Endothelial cell of umbilical vein (primary cell): ENCODE measurements around the gene TNFSF13. TPM values are rescaled to one million over a fixed set of nuclear protein-coding genes. Genes with fewer than 3 reads are reported as not detected.

ENCODE experiments used
- BruUV-seq: library from RNA; stranded (reverse); fragments of 400-500 nt; replicated peaks from 2 replicates; lab custom pipeline; 2021; lab: Mats Ljungman, UMichigan
- CTCF ChIA-PET: fragments of 300-600, 350-600 bp; sonication (Branson Sonifier 250); formaldehyde crosslinking; loops from one replicate; lab custom pipeline; 2021; ENCODE audit warnings: antibody characterized with exemption, inconsistent platforms; lab: Charles Lee
- POLR2A ChIA-PET: fragments of 300-600, 350-600 bp; sonication (Branson Sonifier 250); formaldehyde crosslinking; loops from one replicate; lab custom pipeline; 2021; ENCODE audit warnings: antibody characterized with exemption, inconsistent platforms; lab: Charles Lee
- DNase-seq: peaks from one replicate; pipeline ENCODE4 v3.0.0-alpha.2; 2011; ENCODE audit warnings: low read depth, low spot score
- FAIRE-seq: peaks from 2 replicates; lab custom pipeline; 2011; peaks lifted over from hg19 to GRCh38; lab: Jason Lieb, UNC
- H2AFZ ChIP-seq: 2 replicates; pipeline ENCODE4 v1.6.0; 2012; ENCODE audit warnings: low read depth, low read length, control low read depth, inconsistent platforms
- H3K27ac ChIP-seq: 2 replicates; pipeline ENCODE4 v1.5.1; 2011; ENCODE audit warnings: low read depth, mild to moderate bottlenecking, control low read depth, low read length, moderate library complexity; ENCODE audit not compliant: insufficient read depth
- H3K27me3 ChIP-seq, 2 experiments: 2 replicates each; pipeline versions ENCODE4 v1.6.0 to v1.6.1; 2011; ENCODE audit warnings: low read length in 2 of 2, mixed read lengths in 1 of 2; ENCODE audit not compliant: control insufficient read depth in 2 of 2, insufficient read depth in 2 of 2
- H3K36me3 ChIP-seq, 2 experiments: 2 replicates in 1 of 2; 3 replicates in 1 of 2; pipeline ENCODE4 v1.5.1; 2011; ENCODE audit warnings: low read length in 2 of 2, mild to moderate bottlenecking in 1 of 2, moderate library complexity in 1 of 2; ENCODE audit not compliant: control insufficient read depth in 2 of 2, insufficient read depth in 2 of 2; ENCODE audit errors: extremely low read depth in 1 of 2
- H3K4me1 ChIP-seq: 3 replicates; pipeline ENCODE4 v1.5.1; 2011; ENCODE audit warnings: mild to moderate bottlenecking, low read length; ENCODE audit not compliant: control insufficient read depth, insufficient read depth; ENCODE audit errors: extremely low read depth
- H3K4me2 ChIP-seq: 2 replicates; pipeline ENCODE4 v1.6.1; 2011; ENCODE audit warnings: low read length, control low read depth, mixed read lengths; ENCODE audit not compliant: insufficient read depth
- H3K4me3 ChIP-seq, 3 experiments: fragments of 200-600 bp in 1 of 3; sonication (generic), shearing (Covaris generic) in 1 of 3; replicated peaks in 1 of 3; 2 replicates each; pipeline ENCODE4 v1.5.1; 2011 to 2016; ENCODE audit warnings: control low read depth in 3 of 3, low read length in 3 of 3, mild to moderate bottlenecking in 2 of 3, inconsistent platforms in 1 of 3, low read depth in 1 of 3, moderate library complexity in 1 of 3; ENCODE audit not compliant: insufficient read depth in 1 of 3
- H3K79me2 ChIP-seq: 2 replicates; pipeline ENCODE4 v1.6.0; 2012; ENCODE audit warnings: low read length, inconsistent platforms; ENCODE audit not compliant: control insufficient read depth, insufficient read depth
- H3K9ac ChIP-seq: replicated peaks from 2 replicates; pipeline ENCODE3; 2011; ENCODE audit warnings: low read length, control low read depth; ENCODE audit not compliant: insufficient read depth; ENCODE audit errors: extremely low read depth
- H3K9me1 ChIP-seq: replicated peaks from 3 replicates; pipeline ENCODE4 v1.6.0; 2011; ENCODE audit warnings: mild to moderate bottlenecking, low read length; ENCODE audit not compliant: control insufficient read depth, insufficient read depth; ENCODE audit errors: extremely low read depth
- H3K9me3 ChIP-seq: replicated peaks from 2 replicates; pipeline ENCODE4 v1.5.1; 2012; ENCODE audit warnings: low read length, inconsistent platforms; ENCODE audit not compliant: control insufficient read depth, insufficient read depth
- H4K20me1 ChIP-seq: replicated peaks from 2 replicates; pipeline ENCODE3; 2011; ENCODE audit warnings: mild to moderate bottlenecking, low read length; ENCODE audit not compliant: control insufficient read depth, insufficient read depth; ENCODE audit errors: extremely low read depth
- CTCF ChIP-seq, 2 donors: IDR thresholded peaks; 1 replicate in 1 of 2; 2 replicates in 1 of 2; pipeline ENCODE4 v1.5.1; 2011; ENCODE audit warnings: low read length in 2 of 2, mild to moderate bottlenecking in 2 of 2, moderate library complexity in 2 of 2, control low read depth in 1 of 2, inconsistent platforms in 1 of 2, low read depth in 1 of 2; ENCODE audit not compliant: insufficient read depth in 1 of 2; ENCODE audit errors: extremely low read depth in 1 of 2
- EZH2 ChIP-seq: IDR thresholded peaks from 2 replicates; pipeline ENCODE4 v1.6.1; 2012; ENCODE audit warnings: borderline replicate concordance, low read depth, mild to moderate bottlenecking, moderate library complexity, low read length, inconsistent platforms; ENCODE audit not compliant: severe bottlenecking
- FOS ChIP-seq: IDR thresholded peaks from 2 replicates; pipeline ENCODE4 v1.6.1; 2011; ENCODE audit warnings: mild to moderate bottlenecking, low read length, moderate library complexity, borderline replicate concordance; ENCODE audit not compliant: insufficient read depth
- GATA2 ChIP-seq: IDR thresholded peaks from 2 replicates; pipeline ENCODE4 v1.7.0; 2011; ENCODE audit warnings: low read depth, mild to moderate bottlenecking, moderate library complexity, mixed read lengths, low read length; ENCODE audit not compliant: insufficient read length, insufficient read depth
- JUN ChIP-seq: IDR thresholded peaks from 2 replicates; pipeline ENCODE4 v1.6.1; 2011; ENCODE audit warnings: borderline replicate concordance, low read depth; ENCODE audit not compliant: insufficient read length, insufficient read depth
- MAX ChIP-seq: IDR thresholded peaks from 2 replicates; pipeline ENCODE4 v1.6.1; 2011; ENCODE audit not compliant: insufficient read depth, insufficient read length
- MYC ChIP-seq: IDR thresholded peaks from one replicate; pipeline ENCODE4 v1.6.1; 2011; ENCODE audit warnings: mild to moderate bottlenecking, low read depth, low read length
- POLR2A ChIP-seq: IDR thresholded peaks from 2 replicates; pipeline ENCODE4 v1.6.1; 2012; ENCODE audit warnings: low read depth, mild to moderate bottlenecking, control low read depth, low read length
- POLR2AphosphoS5 ChIP-seq: IDR thresholded peaks from 2 replicates; pipeline ENCODE4 v1.6.1; 2012; ENCODE audit warnings: low read depth, mild to moderate bottlenecking, control low read depth, low read length, moderate library complexity; ENCODE audit not compliant: insufficient read depth
- dilution Hi-C: fragments of 300-500 bp; cut with MboI; formaldehyde crosslinking; loops from one replicate; pipeline ENCODE4 v1.15.0; 2019; ENCODE audit warnings: low sequenced_read_pairs; ENCODE audit not compliant: extremely low pct_ligation_motif_present
- intact Hi-C: fragments of 100-400 bp; cut with micrococcal nuclease; formaldehyde crosslinking; loops from one replicate; pipeline ENCODE4 v1.10.0; 2022
- polyA plus RNA-seq, 4 experiments: library from polyadenylated mRNA; depleted of rRNA in 3 of 4; stranded (reverse) in 3 of 4; unstranded in 1 of 4; fragments of >200 nt; gene quantifications; 2 replicates each; pipeline versions ENCODE4 v1.2.1 to v1.2.3, GENCODE V29; 2011 to 2012; ENCODE audit warnings: missing spikeins in 1 of 4
- total RNA-seq: library from RNA; stranded (reverse); gene quantifications from 2 replicates; pipeline ENCODE4 v1.2.3, GENCODE V29; 2021

TNFSF13 gene
- total and polyA plus RNA-seq, 2 donors (not counting 3 experiments of a cell fraction or from before 2014, with no cell fraction given): 3.6 to 5.4 TPM

- POLR2A ChIA-PET: no interaction called here
- H3K9me3 ChIP-seq: no peaks in the 10 kb centered on the region
- no TSS peak for BruUV-seq
- DNase-seq: no peak
- no peak overlapping the region for H3K9ac ChIP-seq
- H3K79me2 ChIP-seq: no peaks in the 10 kb centered on the region
- H3K4me2 ChIP-seq: no peak overlapping the region
- no peak for FAIRE-seq
- H3K9me1 ChIP-seq: no peaks in the 10 kb centered on the region
- no peak overlapping the region for H3K4me3 ChIP-seq
- H4K20me1 ChIP-seq: no peaks in the 10 kb centered on the region
- no peaks in the 10 kb centered on the region for H3K4me1 ChIP-seq
- no peaks in the 10 kb centered on the region for H3K27me3 ChIP-seq
- H3K27ac ChIP-seq: no peak overlapping the region
- dilution Hi-C loops (no loop called here), intact Hi-C loops (no loop called here)
- H3K36me3 ChIP-seq: peaks cover 22 to 63% of the 10 kb centered on the region in 2 experiments
- CTCF ChIA-PET: interaction anchor here (1.2 to 1.8 kb wide), 2 partner anchors 49 to 74 kb away, joined by 3 to 10 read pairs; no protein-coding TSS in a partner anchor
- TF ChIP-seq CTCF (IDR thresholded peaks at IDR 0.05; ENCODE audit: extremely low read depth in 1 of 2, insufficient read depth in 1 of 2, low read depth in 1 of 2, low read length in 2 of 2) (no peak), POLR2A (no peak), MAX (no peak), EZH2 (no peak), FOS (no peak), JUN (no peak), GATA2 (no peak), POLR2AphosphoS5 (no peak), MYC (no peak)
- H2AFZ ChIP-seq: no peak overlapping the region
Measured at GRCh38 chr17:7511108-7511507, 47.4 kb upstream of the TNFSF13 start.
